Measurements from ENCODE around the gene GLI1.

The GLI1 gene

GRCh38 chr12:57461917-57462250 lies 2.3 kb downstream of the GLI1 start:
- DNase-seq, result peak; percentile 38

DNA sequence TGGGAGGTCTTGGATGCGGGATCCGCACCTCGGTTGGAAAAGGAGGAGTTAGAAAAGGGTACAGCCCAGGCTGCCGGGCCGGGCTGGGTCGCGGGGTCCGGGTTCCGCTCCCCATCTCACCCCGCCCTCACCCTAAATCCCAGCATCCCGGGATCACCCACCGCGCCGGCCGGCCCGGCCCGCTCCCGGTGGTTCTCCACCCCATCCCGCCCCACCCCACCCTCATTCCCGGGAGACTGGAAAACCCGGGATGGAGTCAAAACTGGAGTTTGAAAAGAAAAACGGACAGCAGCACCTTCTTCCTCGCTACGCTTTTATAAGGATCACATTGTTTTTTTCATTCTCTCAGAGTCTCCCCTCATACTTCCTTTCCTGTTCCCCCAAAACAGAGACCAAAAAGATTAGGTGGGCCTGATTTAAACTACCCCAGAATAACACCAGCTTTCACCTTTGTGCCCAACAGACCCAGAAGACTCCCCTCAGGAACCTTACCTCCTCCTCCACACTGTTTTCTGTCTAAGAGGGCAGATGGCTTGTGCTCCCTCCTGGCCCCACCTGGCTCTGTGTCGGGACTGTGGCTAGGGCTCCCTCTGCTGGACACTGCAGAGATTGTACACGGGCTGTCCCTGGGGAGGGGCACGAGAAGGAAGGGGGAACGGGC lies 2.8 kb downstream of the GLI1 start:
- peak; percentile 80 for DNase-seq

DNA sequence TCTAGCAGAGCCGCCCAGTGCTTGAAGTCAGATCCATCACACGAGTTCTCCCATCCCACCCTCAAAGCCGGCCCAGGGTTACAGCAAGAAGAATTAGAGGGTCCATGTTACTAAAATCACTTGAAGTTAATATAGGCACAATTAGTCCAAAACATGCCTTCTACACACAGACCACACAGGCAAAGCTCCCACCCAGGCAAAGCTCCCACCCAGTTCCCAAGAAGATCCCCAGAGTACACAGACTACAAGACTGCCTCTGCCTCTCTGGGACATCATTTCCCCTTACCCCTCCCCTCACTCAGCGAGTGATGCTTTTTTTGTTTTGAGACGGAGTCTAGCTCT lies 3.3 kb downstream of the GLI1 start:
- DNase-seq, result no peak

DNA sequence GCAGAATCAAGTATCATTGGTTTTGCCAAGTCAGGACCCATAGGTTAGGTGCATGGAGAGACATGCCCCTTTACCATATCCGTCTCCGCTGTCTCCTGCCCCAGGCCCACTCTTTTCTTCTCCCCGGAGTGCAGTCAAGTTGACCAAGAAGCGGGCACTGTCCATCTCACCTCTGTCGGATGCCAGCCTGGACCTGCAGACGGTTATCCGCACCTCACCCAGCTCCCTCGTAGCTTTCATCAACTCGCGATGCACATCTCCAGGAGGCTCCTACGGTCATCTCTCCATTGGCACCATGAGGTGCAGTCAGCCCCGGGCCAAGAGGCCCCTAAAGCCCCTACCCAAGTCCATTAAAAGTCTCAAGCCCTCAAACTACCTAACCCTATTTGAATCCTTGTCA lies 5.0 kb downstream of the GLI1 start:
- DNase-seq, result no peak

- no peak for DNase-seq
Measured at GRCh38 chr12:57465030-57465746, 5.6 kb downstream of the GLI1 start.

DNA sequence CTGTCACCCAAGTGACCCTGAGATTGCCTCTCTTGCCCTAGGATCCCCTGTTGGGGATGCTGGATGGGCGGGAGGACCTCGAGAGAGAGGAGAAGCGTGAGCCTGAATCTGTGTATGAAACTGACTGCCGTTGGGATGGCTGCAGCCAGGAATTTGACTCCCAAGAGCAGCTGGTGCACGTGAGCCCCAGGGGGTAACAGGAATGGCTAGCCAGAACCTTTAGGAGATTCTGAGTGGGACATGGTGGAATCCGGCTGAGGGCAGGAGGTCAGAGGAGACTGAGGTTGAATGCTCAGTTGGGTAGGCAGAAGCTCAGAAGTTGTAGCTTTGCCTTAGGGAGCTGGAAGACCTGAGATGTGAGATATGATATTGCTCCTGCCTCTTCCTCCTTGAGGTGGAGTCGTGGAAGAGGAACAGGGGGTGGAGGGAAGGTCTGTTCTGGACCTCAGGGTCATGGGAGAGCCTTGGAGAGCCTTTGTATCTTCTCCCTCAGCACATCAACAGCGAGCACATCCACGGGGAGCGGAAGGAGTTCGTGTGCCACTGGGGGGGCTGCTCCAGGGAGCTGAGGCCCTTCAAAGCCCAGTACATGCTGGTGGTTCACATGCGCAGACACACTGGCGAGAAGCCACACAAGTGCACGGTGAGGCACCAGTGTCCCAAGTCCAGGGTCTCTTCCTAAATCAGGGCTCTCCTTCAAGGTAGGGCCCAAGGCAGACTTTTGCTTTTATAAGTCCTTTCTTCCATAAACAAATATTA lies 6.3 kb downstream of the GLI1 start:
- no peak for DNase-seq

- no peak for DNase-seq
Measured at GRCh38 chr12:57467212-57467874, 7.8 kb downstream of the GLI1 start.

GRCh38 chr12:57467915-57468314 lies 8.3 kb downstream of the GLI1 start:
- no peak for DNase-seq

DNA sequence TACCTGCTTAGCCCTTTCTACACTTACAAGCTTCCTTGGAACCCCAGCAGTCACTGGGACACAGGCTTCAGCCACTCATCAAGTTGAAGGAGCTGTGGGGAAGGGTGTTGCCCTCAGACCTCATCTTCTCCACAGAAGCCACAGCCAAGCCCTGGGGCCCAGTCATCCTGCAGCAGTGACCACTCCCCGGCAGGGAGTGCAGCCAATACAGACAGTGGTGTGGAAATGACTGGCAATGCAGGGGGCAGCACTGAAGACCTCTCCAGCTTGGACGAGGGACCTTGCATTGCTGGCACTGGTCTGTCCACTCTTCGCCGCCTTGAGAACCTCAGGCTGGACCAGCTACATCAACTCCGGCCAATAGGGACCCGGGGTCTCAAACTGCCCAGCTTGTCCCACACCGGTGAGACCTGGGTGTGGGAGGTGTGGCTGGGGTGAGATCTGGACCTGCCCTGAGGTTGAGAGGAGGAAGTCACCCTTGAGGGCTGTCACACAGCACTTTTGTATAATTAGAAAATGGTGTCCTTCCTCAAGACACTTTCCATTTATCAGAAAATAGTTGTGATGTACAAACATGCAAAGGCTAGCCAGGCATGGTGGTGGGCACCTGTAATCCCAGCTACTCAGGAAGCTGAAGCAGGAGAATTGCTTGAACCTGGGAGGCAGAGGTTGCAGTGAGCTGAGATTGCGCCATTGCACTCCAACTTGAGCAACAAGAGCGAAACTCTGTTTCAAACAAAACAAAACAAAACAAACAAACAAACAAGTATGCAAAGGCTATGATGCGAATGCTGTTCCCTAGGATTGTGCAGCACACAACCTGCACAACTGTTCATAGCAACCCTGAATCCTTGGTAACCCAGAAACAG lies 9.9 kb downstream of the GLI1 start:
- no peak for DNase-seq

DNA sequence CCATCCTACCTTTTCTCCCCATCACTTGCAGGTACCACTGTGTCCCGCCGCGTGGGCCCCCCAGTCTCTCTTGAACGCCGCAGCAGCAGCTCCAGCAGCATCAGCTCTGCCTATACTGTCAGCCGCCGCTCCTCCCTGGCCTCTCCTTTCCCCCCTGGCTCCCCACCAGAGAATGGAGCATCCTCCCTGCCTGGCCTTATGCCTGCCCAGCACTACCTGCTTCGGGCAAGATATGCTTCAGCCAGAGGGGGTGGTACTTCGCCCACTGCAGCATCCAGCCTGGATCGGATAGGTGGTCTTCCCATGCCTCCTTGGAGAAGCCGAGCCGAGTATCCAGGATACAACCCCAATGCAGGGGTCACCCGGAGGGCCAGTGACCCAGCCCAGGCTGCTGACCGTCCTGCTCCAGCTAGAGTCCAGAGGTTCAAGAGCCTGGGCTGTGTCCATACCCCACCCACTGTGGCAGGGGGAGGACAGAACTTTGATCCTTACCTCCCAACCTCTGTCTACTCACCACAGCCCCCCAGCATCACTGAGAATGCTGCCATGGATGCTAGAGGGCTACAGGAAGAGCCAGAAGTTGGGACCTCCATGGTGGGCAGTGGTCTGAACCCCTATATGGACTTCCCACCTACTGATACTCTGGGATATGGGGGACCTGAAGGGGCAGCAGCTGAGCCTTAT lies 10.8 kb downstream of the GLI1 start:
- no peak for DNase-seq

GRCh38 chr12:57470970-57471656 lies 11.5 kb downstream of the GLI1 start:
- no peak for DNase-seq

DNA sequence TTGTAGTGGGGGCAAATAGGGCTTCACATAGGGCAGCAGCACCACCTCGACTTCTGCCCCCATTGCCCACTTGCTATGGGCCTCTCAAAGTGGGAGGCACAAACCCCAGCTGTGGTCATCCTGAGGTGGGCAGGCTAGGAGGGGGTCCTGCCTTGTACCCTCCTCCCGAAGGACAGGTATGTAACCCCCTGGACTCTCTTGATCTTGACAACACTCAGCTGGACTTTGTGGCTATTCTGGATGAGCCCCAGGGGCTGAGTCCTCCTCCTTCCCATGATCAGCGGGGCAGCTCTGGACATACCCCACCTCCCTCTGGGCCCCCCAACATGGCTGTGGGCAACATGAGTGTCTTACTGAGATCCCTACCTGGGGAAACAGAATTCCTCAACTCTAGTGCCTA lies 12.1 kb downstream of the GLI1 start:
- DNase-seq, result no peak

GRCh38 chr12:57472391-57472790 lies 12.8 kb downstream of the GLI1 start:
- DNase-seq, result no peak

DNA sequence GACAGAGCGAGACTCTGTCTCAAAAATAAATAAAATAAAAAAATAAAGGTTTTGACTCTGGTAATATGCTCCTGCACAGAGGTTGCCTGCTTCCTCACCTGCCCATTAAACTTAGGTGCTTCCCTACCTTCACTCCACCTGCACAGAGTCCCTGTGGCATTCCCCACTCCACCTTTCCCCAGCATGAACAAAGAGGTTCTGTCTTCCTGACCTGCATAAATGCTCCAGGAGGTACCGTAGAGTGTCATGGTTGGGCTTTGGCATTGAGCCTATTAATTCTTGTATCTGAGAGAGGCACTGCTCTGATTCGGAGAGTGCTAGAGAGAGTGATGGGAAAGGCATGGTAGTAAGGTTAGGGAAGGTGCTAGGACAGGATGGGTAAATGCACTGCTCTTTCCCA lies 13.8 kb downstream of the GLI1 start:
- no peak for DNase-seq

- DNase-seq, result no peak
Measured at GRCh38 chr12:57473886-57474285, 14.3 kb downstream of the GLI1 start.

GRCh38 chr12:57474430-57474829 lies 14.8 kb downstream of the GLI1 start:
- no peak for DNase-seq

DNA sequence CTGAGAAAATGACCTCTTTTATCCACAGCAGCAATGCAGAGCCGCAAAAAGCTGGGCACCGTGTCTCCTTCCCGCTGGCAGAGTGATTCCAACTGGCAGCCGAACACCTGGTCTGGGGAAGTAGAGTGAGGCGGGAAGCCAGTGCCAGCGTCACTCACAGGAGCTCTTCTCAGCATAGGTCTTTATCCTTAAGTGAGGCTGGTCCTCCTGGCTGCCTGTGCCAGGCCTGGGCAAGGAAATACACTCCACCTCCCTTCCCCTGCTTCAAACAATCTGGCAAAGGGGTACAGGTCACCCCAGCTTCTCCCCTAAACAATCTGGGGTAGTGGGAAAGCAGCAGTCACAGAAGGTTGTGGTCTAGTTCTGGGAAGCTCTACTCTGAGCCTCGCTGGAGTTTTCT lies 15.3 kb downstream of the GLI1 start:
- no peak for DNase-seq

- no peak for DNase-seq
Measured at GRCh38 chr12:57475271-57476161, 15.9 kb downstream of the GLI1 start.

DNA sequence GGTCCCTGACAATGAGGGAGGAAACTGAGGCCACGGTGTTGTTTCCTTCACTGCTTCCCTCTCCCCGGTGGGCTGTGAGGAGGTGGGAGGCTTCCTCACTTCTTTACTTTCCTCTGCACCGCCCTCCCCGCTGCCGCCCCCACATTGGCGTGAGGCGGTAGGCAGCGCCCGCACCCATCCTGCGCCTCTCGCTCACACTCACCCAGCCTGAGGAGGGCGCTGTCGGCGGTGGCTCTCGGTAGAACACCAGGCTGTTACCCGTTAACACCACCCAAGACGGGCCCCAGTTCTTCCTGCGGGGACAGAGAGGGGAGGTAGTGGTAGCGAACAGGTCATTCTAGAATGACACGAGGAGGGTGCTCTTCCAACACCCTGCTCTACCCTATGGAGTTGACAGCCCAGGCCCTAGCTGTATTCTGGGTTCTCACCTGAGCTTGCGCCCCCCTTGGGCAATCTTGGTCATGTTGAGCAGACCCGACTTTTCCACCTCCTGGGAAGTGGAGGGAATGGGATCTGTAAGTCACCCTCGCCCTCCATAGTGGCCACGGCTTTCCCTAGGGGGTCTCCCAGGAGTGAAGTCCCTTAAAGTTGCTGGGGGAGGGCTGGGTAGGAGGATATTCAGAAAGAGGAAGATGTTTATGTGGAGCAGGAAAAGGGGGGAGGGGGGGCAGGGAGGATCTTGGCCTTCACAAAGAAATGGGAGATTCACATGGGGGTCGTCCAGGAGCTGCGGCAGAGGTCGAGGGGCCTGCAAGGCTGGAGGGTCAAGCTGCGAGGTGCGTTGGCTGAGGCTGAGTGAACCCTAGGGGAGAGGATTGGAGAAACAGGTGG lies 16.8 kb downstream of the GLI1 start:
- DNase-seq, result no peak

Data from midbrain (tissue), 1 donor.